GM19372 (cell line): ENCODE results near the gene LRRC59.
"Not testable (repeated sequence)": the region's sequence is repeated elsewhere in the genome, so short reads cannot be mapped to it uniquely, and the experiment has no call there.

Source experiments
- ATAC-seq: cut with Tn5 transposase; IDR thresholded peaks from one replicate; pipeline ENCODE4 v1.9.1; 2021; ENCODE audit warnings: mild to moderate bottlenecking, low read depth, moderate library complexity; ENCODE audit not compliant: unreplicated experiment

The LRRC59 gene

GRCh38 chr17:50348522-50349242 is 48.6 kb downstream of the LRRC59 start:
- no peak for ATAC-seq

- no peak for ATAC-seq
These were observed 49.4 kb downstream of the LRRC59 start for GRCh38 chr17:50347894-50348291.

- no peak for ATAC-seq
These were observed 50.0 kb downstream of the LRRC59 start for GRCh38 chr17:50347117-50347893.

- peak; percentile 50 for ATAC-seq
These were observed 50.8 kb downstream of the LRRC59 start for GRCh38 chr17:50346313-50347116.

- peak; percentile 68 for ATAC-seq
These were observed 51.7 kb downstream of the LRRC59 start, which contains the start of gene XYLT2 for GRCh38 chr17:50345432-50346312. XYLT2 (plus strand) TSS chr17:50346126; CDS start chr17:50346141, 15 bp downstream.

- ATAC-seq, result no peak
These were observed 52.5 kb downstream of the LRRC59 start for GRCh38 chr17:50344731-50345365.

GRCh38 chr17:50339381-50339780 is 57.9 kb downstream of the LRRC59 start:
- no peak for ATAC-seq

GRCh38 chr17:50338645-50339044 is 58.7 kb downstream of the LRRC59 start:
- ATAC-seq, result no peak

GRCh38 chr17:50337956-50338355 is 59.4 kb downstream of the LRRC59 start:
- ATAC-seq, result no peak

GRCh38 chr17:50333291-50334057 is 63.8 kb downstream of the LRRC59 start:
- ATAC-seq, result not testable (repeated sequence)

GRCh38 chr17:50332196-50332595 is 65.1 kb downstream of the LRRC59 start:
- ATAC-seq, result no peak
